ENCODE data around the gene SMIM1.
"Not testable (repeated sequence)": the region's sequence is repeated elsewhere in the genome, so short reads cannot be mapped to it uniquely, and the experiment has no call there.

SMIM1 gene

DNA sequence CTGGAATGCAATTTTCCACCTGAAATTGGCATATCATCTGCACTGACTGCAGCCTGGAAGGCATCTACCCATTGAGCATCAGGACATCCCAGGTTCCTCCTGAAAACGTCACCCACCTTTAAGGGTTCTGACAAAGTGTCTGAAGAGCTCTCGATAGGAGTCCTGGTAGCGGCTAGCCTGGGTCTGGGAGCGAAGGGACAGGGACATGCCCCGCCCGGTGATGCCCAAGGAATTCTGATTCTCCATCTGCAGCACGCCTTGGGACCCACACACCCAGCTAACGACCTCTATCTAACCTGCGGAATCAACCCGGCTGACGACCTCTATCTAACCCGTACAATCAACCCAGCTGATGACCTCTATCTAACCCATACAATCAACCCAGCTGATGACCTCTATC, 33.6 kb upstream of the SMIM1 start:
- DNase-seq: no peak

DNA sequence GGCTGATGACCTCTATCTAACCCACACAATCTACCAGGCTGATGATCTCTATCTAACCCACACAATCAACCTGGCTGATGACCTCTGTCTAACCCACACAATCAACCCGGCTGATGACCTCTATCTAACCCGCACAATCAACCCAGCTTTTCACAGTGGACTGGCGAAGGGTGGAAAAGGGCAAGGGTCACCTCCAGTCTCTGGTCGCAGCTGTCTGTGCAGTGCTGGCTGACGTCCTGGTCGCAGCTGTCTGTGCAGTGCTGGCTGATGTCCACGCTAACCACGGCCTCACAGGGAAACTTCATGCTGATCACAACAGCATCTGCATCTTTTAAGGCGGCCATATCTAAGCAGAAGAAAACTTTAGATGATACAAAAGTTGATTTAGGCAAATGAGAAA, 32.5 kb upstream of the SMIM1 start:
- no peak for DNase-seq

DNA sequence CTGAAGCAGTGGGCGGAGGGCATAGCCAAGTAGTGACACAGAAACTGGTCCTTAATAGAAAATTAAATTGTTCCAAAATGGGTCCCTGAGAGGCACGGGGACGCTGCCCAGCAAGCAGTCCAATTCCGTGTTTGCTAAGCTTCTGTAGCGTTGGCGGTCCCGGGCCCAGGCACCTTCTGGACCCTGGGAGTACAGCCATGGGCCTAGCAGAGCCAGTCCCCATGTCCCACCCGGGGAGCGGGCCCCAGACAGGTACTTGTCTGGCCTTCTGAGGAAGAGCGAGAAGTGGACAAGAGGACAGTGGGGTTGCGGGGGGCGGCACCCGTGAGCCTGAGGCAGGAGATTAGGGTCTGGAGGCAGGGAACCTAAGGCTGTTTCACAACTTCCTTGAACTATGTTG, 31.8 kb upstream of the SMIM1 start:
- no peak for DNase-seq

DNA sequence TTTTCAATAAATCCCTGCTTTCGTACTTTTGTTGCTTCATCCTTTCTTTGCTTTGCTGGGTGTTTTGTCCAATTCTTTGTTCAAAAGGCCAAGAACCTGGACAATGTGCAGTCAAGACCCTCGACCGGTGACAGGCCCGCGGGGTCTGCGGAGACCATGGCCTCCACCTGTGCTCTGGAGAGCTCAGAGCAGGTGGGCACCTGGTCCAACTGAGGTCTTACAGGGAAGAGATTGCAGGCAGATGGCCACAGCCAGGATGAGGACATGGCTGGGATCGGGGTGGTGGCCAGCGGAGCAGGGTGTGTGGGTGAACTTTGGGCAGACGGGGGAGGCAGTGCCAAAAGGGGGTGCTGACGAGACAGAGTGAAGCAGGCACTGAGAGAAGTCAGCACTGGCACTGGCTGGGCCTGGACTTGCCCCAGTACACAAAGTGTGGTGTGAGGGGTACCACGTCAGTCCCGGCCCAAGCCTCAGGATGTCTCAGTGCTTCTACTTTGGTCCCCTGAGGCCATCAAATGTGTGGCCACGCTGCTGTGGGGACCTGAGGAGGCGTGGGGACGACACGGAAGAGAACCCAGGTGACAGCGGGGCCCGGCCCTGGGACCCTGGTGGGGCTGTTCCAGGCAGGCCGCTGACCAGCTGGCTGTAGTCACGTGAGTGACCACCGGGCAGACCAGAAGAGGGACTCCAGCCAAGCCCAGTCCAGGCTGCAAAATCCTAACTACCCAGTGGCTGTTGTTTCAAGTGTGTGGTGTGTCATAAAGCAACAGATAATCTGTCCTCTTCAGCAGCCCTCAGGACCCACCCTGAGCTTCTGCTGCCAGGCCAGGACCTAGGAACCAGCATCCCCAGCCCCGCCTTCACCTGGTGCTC, 30.7 kb upstream of the SMIM1 start:
- DNase-seq: no peak

DNA sequence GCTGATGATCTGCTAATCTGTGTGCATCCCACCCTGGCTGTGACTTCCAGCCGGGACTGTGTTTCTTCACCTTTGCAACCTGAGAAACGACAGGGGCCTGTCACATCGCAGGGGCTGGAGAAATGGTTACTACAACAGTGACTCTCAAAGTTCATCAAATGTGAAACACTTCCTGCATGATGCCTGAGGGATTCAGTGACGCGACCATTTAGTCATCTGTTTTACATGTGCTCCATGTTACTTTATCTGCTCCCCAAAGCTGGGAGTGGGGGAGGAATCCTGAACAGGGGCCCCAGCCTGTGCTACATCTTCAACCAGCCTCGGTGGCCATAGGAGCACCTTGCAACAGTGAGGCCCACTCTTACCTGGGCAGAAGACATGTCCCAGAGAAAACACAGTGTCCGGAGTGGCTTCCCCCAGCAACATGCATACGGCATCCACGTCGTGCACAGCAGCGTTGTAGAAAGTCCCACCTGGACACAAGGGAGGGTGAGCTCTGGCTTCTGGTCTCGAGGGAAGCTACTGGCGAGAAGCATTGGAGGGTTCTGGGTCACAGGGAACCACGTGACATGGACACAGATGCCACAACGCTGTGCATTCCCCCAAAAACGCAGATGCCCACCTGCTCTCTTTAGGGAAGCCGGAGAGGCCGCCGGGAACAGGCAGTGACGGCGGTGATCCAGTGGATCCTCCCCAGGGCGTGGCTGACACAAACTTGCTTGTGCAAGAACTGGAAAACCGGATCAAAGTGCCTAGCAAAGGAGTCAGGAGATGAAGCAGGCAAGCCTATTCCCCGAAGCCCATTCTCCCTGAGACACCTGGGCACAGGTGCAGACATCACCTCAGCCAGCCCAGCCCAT, 29.9 kb upstream of the SMIM1 start:
- no peak for DNase-seq

DNA sequence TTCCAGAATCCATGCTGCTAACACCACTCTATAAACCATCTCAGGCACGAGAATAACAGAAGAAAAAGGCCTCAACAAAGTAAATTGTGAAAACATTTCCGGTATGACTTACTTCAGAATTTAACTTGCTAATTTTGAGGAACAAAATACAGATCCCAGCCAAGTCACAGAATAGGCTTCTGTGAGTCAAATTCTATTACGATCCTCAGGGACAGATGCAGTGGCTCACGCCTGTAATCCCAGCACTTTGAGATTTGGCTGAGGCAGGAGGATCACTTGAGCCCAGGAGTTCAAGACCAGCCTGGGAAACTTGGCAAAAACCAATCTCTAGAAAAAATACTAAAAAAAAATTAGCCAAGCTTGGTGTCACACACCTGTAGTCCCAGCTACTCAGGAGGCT, 29.1 kb upstream of the SMIM1 start:
- no peak for DNase-seq

DNA sequence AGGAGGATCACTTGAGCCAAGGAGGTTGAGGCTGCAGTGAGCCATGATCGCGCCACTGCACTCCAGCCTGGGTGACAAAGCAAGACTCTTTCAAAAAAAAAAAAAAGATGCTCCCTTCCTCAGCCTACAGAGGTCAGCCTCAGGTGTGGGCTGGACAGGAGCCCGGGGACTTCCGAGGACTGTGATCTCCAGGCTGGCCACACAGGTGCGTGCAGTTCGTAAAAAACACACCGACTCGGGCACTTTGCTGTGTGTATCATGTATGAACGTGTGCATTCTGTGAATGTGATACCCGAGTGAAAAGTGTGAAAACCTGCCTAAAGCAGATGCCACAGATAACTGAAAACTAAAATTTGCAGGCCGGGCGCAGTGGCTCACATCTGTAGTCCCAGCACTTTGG, 28.7 kb upstream of the SMIM1 start:
- DNase-seq: no peak

DNA sequence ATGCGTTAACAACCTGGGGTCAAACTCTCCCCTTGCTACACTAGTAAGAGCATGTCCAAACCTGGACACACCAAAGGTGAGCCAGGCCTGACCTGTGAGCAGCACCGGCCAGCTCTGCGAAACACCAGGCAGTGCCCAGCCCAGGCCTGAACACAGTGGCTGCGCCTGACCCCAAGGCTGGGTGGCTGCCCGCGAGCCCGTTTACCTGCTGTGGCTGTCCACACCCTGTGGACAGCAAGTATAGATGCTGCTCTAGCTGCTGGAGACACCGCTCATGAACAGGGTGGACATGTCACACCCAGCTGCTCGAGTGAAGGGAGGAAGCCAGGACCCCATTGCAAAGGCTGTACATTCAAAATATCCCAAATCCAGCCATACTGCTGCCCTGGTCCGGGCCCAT, 27.9 kb upstream of the SMIM1 start:
- DNase-seq: no peak

DNA sequence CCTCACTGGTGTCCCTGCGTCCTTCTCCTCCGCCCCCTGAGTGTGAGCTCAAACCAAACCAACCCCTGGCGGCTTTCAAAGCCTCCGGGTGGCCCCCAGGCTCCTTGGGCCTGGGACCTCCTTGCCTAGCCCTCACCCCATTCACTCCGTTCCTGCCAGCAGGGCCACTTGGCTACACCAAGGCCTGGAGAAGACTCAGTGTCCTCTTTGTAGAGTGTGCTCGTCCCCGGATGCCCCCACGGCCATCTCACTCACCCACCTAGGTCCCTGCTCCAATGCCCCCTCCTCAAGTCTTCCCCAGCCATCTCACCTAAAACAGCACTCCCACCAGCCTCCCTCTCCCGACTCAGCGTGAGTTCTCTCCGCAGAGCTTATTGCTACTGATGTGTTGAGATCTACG, 27.5 kb upstream of the SMIM1 start:
- DNase-seq: no peak

DNA sequence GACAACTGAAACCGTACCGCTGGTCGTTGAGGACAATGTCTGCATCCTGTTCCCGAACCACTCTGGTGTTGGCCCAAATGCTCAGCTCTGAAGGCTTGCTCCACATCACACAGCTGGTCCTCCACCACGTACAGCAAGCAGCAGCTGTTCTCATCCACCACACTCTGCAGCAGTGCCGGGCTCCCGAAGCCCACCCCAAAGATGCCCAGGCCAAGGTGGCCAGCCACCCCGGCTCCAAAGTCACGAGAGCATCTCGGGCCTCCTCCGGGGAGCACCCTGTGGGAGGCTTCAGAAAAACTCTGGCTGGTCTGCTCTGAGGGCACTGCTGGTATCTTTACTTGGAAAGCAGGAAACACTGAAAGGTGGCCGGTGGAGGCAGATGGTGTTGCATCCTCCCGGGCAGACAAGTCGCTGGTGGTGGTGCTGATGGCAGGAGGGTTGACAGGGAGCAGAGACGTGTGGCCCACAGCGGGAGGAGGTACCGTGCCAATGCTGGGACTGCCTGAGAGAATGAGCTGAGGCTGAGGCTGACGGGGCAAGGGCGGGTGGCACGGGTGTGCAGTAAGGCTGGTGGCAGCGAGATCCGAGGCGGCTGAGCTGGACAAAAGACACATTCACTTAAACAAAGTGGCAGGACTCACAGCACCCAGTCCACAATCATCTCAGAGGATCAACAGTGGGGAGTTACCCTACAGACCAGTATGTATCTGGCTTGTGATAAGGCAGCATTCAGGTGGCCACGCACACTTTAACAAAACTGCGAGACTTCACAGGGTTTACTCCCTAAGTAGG, 26.8 kb upstream of the SMIM1 start:
- no peak for DNase-seq

DNA sequence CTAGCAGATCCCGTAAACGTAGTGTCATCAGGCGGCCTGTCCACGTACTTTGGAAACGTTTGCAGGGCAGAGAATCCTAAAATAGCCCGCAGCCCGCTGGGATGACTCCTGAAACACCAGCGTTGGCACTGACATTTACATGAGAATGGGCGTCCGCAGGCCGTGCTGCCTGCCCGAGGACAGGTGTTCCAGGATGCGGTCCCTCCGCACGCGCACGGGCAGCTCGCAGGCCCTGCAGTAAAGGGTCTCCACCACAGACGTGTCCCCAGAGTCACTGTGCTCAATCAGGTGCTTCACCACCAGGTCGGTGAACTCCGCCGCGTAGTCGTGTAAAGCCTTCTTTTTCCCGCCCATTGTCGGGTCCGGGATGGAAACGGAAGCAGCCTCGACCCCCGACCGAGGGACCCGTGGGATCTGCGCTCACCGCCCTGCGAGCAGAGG, 26.1 kb upstream of the SMIM1 start:
- no peak for DNase-seq

DNA sequence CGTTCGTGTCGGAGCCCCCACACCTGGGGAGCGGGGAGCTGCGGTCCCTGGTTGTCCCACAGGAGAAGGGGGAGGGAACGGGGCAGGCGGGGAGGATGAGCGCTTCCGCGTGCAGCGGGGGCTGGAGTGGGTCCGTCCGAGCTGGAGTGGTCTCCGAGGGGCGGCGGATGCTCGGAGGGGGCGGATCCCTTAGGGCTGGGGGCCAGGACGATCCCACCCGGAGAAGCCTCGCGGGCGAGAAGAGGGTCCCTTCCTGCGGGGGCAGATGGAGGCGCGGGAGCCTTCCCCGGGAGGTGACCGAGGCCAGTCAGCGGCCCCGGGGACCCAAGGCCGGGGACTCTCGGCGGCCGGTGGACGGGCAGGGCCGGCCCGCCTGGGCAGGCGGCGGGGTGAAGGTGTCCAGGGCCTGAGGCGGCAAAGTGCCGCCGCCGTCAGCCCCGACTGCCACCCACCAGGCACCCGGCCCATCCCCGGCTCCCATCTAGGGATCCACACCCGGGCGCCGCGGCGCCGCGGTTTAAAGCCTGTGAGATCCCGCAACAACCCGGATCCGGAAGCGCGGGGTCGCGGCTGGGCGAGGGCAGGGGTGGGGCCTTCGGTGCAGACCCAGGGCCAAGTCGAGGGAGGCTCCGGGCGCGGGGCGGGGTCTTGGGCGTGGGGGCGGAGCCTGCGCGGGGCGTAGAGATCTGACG, 25.6 kb upstream of the SMIM1 start:
- peak; percentile 90 for DNase-seq

DNA sequence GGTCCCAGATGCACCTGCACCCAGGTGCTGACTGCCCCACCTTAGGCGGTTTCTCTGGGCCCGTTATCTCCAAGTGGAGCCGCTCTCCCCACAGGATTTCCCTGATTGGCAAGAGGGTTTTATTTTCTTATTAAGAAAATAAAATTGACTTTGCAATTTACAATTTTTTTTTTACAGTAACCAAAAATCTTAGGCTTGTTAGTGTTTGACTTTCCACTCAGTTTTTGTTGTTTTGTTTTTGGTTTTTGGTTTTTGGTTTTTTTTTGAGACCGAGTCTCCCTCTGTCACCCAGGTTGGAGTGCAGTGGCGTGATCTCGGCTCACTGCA, 25.1 kb upstream of the SMIM1 start:
- DNase-seq: no peak

DNA sequence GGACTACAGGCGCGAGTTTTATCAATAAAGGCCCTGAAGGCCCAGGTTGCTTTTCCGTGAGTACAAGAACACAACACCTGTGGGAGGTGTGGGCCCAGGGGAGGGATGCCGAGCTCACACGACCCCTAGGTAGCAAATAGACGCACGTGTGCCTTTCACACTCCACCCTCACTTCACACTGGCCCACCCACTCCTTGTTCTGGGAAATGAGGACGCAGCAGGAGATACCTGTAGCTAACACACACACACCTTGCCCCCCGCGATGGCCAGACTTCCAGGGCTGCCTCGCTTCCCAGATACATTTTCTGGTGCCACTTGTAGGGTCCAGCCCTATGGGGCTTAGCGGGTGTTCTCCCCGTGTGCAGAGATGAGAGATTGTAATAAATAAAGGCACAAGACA, 24.6 kb upstream of the SMIM1 start:
- no peak for DNase-seq

DNA sequence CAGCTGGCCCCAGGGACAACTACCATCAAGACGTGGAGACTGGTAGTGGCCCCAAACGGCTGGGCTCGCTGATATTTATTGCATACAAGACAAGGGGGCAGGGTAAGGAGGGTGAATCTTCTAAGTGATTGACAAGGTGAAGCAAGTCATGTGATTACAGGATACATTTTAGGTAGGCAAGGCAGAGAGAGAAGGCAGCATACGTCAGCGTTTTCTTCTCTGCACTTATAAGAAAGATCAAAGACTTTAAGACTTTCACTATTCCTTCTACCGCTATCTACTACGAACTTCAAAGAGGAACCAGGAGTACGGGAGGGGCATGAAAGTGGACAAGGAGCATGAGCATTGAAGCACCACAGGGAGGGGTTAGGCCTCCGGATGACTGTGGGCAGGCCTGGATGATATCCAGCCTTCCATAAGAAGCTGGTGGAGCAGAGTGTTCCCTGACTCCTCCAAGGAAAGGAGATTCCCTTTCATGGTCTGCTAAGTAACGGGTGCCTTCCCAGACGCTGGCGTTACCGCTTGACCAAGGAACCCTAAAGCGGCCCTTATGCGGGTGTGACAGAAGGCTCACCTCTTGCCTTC, 24.1 kb upstream of the SMIM1 start:
- DNase-seq: not testable (repeated sequence)

DNA sequence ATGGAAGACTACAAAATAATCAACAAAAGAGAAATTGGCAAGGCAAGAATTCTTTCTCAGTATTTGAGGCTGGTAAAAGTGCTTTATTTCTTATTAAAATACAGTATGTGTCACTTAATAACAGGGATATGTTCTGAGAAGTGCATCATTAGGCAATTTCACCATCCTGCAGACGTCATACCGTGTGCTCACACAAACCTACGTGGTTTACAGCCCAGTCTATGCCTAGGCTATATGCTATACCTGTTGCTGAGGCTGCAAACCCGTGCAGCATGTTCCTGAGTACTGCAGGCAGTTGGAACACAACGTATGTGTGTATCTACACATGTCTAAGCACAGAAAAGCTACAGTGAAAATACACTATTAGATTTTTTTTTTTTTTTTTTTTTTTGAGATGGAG, 23.0 kb upstream of the SMIM1 start:
- no peak for DNase-seq

DNA sequence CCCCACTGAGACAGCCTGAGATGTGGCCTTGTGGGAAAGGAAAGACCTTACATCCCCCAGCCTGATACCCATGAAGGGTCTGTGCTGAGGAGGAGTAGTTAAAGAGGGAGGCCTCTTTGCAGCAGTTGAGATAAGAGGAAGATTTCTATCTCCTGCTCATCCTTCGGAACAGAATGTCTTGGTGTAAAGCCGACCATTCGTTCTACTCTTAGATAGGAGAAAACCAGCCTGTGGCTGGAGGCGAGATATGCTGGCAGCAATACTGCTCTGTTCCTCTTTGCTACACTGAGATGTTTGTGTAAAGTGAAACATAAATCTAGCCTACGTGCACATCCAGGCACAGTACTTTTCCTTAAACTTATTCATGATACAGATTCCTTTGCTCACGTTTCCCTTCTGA, 21.8 kb upstream of the SMIM1 start:
- no peak for DNase-seq

DNA sequence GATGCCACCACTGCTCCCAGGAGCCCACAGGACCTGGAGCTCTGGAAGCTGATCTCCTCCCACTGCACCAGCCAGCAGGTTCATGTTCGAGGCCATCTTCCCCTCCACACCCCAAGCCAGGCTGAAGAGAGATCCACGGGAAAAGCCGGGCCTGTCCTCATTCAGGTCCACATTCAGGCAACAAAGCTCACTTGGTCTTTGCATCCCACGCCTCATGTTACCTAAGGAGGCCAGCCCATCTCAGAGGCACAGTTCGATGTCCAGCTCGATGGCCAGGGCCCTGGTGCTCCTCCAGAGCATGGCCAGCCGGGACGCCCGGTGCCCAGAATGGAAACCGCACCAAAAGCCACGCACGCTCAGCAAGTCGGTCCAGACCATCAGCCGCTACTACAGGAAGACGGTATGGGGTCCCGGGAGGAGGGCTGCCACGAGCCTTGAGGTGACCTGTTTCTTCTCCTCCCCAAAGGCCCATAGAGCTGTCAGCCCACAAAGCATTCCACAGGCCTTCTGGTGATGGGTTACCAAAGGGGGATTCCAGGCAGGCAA, 20.1 kb upstream of the SMIM1 start, which contains the start of gene CCDC27:
Gene CCDC27, plus strand, starts transcription at position 51 of the 546 bp plus-strand sequence. Its CDS starts 32 bp downstream, at position 83.
- DNase-seq: no peak

DNA sequence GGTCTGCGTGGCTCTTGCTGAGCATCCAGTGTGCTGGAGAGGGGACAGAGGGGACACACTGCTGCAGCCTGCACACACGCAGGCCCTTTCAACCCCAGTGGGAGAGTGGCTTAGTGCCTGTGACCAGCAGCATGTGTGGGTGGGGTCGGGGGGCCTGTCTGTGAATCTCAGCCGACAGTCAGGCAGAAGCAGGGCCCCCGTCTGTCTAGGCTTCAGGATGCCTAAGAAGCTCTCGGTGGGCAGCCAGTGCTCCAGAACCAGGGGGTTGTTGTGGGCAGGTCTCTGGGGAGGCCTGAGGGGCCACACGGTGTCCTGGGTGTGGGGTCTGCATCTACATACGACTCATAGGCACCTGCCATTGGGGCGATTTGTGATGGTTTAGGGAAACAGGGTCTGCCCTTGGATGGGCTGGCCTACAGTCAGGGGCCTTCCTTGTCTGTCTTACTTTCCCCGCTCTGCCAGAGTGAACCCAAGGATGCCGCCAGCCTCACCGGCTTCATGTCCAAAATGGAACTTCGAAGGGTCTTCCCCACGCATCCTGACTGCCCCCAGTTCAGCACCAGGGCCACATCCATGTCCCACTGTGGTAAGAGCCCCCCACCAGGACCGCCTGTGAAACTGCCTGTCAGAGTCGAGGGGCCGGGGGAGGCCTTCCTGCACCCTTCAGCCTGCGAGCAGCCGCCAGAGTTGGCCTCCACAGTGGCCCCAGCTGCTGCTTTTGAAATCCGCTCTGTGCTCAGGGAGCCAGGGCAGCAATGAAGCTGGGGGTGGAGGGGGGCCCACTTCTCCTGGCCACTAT, 18.7 kb upstream of the SMIM1 start:
- DNase-seq: no peak

DNA sequence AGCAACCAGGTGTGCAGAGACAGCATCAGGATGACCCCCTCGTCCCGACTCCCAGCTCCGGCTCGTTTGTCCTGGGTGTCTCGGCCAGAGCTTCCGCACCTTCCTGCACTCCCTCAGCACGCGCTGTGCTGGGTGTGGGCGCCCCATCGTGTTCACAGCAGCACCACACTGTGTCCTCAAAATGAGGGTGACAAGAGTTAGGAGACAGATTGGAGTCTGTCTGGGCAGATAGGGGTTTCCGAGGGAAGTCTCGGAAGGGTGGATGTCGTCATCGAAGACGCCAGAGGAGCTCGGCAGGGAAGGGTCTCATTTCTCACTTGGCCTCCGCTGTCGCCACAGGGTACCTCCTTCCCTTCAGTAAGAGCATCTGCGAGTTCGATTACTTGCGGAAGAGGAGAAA, 16.2 kb upstream of the SMIM1 start:
- no peak for DNase-seq

DNA sequence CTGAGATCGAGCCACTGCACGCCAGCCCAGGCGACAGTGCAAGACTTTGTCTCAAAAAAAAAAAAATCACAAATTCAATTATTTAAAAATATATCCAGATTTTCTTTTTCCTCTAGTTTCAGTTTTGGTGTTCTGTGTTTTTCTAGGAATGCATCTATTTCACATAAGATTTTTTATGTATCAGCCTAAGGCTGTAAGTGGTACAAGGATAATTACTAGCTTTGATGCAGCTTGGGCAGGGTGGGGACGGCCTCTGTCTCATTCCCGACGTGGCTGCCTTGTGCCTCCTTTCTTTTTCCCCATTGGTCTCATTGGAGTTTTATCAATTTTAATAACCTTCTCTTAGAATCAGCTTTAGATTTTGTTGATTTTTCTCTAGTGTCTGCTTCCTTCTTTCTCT, 13.4 kb upstream of the SMIM1 start:
- no peak for DNase-seq
